Endodermal cell (in vitro differentiated cells): Measurements from ENCODE around the gene ZFYVE28. TPM values are rescaled to one million over a fixed set of nuclear protein-coding genes. Genes with fewer than 3 reads are reported as not detected.

Source experiments
- DNase-seq: peaks from one replicate; pipeline ENCODE4 v3.0.0-alpha.2; 2017
- H3K27ac ChIP-seq: 2 replicates; pipeline ENCODE4 v1.5.1; 2013; ENCODE audit warnings: mild to moderate bottlenecking, low read depth, low read length, moderate library complexity
- H3K27me3 ChIP-seq: 2 replicates; pipeline ENCODE4 v1.6.1; 2013; ENCODE audit warnings: mild to moderate bottlenecking, low read length, moderate library complexity; ENCODE audit not compliant: insufficient read depth, control insufficient read depth, poor library complexity, severe bottlenecking
- H3K36me3 ChIP-seq: 2 replicates; pipeline ENCODE4 v1.7.0; 2013; ENCODE audit warnings: mild to moderate bottlenecking, low read length, moderate library complexity; ENCODE audit not compliant: control insufficient read depth, insufficient read depth
- H3K4me1 ChIP-seq: one replicate; pipeline ENCODE4 v1.7.0; 2013; ENCODE audit warnings: low read length; ENCODE audit not compliant: control insufficient read depth, insufficient read depth
- H3K4me3 ChIP-seq: 2 replicates; pipeline ENCODE4 v1.5.1; 2013; ENCODE audit warnings: mild to moderate bottlenecking, low read length, moderate library complexity
- H3K9ac ChIP-seq: 2 replicates; pipeline ENCODE4 v1.6.1; 2013; ENCODE audit warnings: mild to moderate bottlenecking, low read length, moderate library complexity; ENCODE audit not compliant: poor library complexity, severe bottlenecking; ENCODE audit errors: extremely low read depth
- H3K9me3 ChIP-seq: 2 replicates; pipeline ENCODE4 v1.6.1; 2013; ENCODE audit warnings: mild to moderate bottlenecking, low read length, moderate library complexity; ENCODE audit not compliant: control insufficient read depth
- H3K27ac Mint-ChIP-seq: 2 replicates; pipeline ENCODE4 v1.8.0; 2020; ENCODE audit warnings: mixed read lengths
- H3K27me3 Mint-ChIP-seq: 2 replicates; pipeline ENCODE4 v1.8.0; 2021; ENCODE audit warnings: mild to moderate bottlenecking, mixed read lengths; ENCODE audit not compliant: insufficient read depth
- H3K36me3 Mint-ChIP-seq: 2 replicates; pipeline ENCODE4 v1.8.0; 2020; ENCODE audit warnings: low read depth, mixed read lengths
- H3K4me1 Mint-ChIP-seq: 2 replicates; pipeline ENCODE4 v1.8.0; 2020; ENCODE audit warnings: mixed read lengths
- H3K4me3 Mint-ChIP-seq: 2 replicates; pipeline ENCODE4 v1.8.0; 2020; ENCODE audit warnings: mild to moderate bottlenecking, moderate library complexity, mixed read lengths
- H3K9me3 Mint-ChIP-seq: 2 replicates; pipeline ENCODE4 v1.8.0; 2020; ENCODE audit warnings: mild to moderate bottlenecking, mixed read lengths
- WGBS, 2 experiments: methylation state at CpG; one replicate each; pipeline versions ENCODE4 v1.1.5 to v1.1.7; 2013; ENCODE audit warnings: missing lambda C conversion rate in 2 of 2, mixed read lengths in 1 of 2; ENCODE audit not compliant: insufficient coverage in 1 of 2, insufficient read length in 1 of 2; 5-methylcytosine and 5-hydroxymethylcytosine counted together
- total RNA-seq, 2 donors: library from RNA; stranded (reverse); fragmentation: NEBNext Ultra II Directional in 1 of 2; extraction: Animal tissue kit (Norgen Biotek cat#: 25700) in 1 of 2; gene quantifications; 2 replicates in 1 of 2; 3 replicates in 1 of 2; pipeline ENCODE4 v1.2.1, GENCODE V29; 2021
- TF ChIP-seq, protein P1 (sequence below): fragments of 200-600 bp; sonication (generic); conservative IDR thresholded peaks from 2 replicates; pipeline ENCODE4 v1.5.0; 2021; ENCODE audit warnings: antibody characterized with exemption, mild to moderate bottlenecking

Gene ZFYVE28
- total RNA-seq, 2 donors from 2014 or later = 0.73 to 1.6 TPM

DNA sequence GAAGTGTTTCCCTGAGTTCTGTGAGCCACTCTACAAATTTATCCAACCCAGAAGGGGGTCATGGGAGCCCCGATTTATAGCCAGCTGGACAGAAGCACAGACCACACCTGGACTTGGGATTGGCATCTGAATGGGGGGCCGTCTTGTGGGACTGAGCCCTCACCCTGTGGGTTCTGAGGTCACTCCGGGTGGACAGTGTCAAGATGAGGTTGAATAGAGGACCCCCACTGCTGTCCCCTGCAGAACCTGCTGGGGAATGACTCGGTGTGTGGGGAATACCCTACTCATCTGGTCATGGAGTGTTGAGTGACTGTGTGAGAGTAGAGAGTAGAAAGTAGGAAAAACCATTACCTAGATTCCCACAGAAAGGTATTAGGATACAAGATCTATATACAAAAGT, 67.5 kb downstream of the ZFYVE28 start:
- Histone ChIP-seq H3K9ac (no peak overlapping the region), H3K4me1 (no peaks in the 10 kb centered on the region), H3K27ac (no peak overlapping the region), H3K27me3 (no peaks in the 10 kb centered on the region), H3K4me3 (no peak overlapping the region), H3K36me3 (no peaks in the 10 kb centered on the region), H3K9me3 (no peaks in the 10 kb centered on the region)
- Mint-ChIP-seq H3K9me3 (no peaks in the 10 kb centered on the region), H3K4me1 (no peaks in the 10 kb centered on the region), H3K27ac (no peak overlapping the region), H3K27me3 (no peaks in the 10 kb centered on the region), H3K36me3 (no peaks in the 10 kb centered on the region), H3K4me3 (no peak overlapping the region)
- TF ChIP-seq, protein P1, sequence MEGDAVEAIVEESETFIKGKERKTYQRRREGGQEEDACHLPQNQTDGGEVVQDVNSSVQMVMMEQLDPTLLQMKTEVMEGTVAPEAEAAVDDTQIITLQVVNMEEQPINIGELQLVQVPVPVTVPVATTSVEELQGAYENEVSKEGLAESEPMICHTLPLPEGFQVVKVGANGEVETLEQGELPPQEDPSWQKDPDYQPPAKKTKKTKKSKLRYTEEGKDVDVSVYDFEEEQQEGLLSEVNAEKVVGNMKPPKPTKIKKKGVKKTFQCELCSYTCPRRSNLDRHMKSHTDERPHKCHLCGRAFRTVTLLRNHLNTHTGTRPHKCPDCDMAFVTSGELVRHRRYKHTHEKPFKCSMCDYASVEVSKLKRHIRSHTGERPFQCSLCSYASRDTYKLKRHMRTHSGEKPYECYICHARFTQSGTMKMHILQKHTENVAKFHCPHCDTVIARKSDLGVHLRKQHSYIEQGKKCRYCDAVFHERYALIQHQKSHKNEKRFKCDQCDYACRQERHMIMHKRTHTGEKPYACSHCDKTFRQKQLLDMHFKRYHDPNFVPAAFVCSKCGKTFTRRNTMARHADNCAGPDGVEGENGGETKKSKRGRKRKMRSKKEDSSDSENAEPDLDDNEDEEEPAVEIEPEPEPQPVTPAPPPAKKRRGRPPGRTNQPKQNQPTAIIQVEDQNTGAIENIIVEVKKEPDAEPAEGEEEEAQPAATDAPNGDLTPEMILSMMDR = no peak
- DNase-seq = peak; percentile 8
- WGBS, 2 experiments = 85 to 89% methylated on average over 3 to 4 of the region's 4 CpGs

DNA sequence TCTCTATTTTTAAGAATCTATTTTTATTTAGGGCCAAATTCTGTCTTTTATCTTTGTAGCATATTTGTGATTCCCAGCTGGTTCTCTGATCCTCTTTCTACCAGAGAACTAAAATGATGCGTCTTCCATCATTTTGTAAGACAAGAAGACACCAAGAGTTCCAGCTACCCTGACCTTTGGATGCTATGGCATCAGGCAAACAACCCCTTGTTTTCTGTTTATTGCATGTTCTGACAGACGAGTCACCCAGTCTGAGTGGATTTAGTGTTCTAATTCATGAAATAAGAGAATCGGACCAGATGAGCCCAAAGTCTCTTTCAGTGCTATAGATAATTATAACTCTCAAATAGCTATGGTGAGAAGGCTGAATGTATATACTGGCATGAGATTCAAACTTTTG, 69.7 kb downstream of the ZFYVE28 start:
- Histone ChIP-seq H3K4me1 (no peaks in the 10 kb centered on the region), H3K4me3 (no peak overlapping the region), H3K27me3 (no peaks in the 10 kb centered on the region), H3K9me3 (no peaks in the 10 kb centered on the region), H3K9ac (no peak overlapping the region), H3K27ac (no peak overlapping the region), H3K36me3 (no peaks in the 10 kb centered on the region)
- H3K4me1 Mint-ChIP-seq = no peaks in the 10 kb centered on the region
- no peak overlapping the region for H3K4me3 Mint-ChIP-seq
- DNase-seq = no peak
- H3K27ac Mint-ChIP-seq = no peak overlapping the region
- no peaks in the 10 kb centered on the region for H3K27me3 Mint-ChIP-seq
- TF ChIP-seq, protein P1 = no peak
- H3K36me3 Mint-ChIP-seq = no peaks in the 10 kb centered on the region
- no peaks in the 10 kb centered on the region for H3K9me3 Mint-ChIP-seq
- WGBS, 2 experiments = 91 to 94% methylated on average over 3 of the region's 3 CpGs

DNA sequence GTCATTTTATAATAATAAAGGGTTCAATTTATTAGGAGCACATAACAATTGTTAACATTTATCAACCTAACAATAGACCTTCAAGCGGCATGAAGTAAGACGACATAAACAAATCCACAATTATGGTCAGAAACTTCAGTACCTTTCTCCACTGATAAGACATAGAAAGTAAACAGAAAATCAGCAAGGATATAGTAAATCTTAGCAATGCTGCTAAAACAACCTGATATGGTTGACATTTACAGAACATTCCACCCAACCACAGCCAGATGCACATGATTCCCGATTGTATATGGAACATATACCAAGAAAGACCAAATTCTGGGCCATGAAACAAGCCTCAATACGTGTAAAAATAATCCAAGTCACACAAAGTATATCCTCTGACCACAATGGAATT, 71.3 kb downstream of the ZFYVE28 start:
- H3K4me1 ChIP-seq = no peaks in the 10 kb centered on the region
- Mint-ChIP-seq H3K27me3 (no peaks in the 10 kb centered on the region), H3K9me3 (no peaks in the 10 kb centered on the region), H3K36me3 (no peaks in the 10 kb centered on the region), H3K4me3 (no peak overlapping the region), H3K4me1 (no peaks in the 10 kb centered on the region), H3K27ac (no peak overlapping the region)
- no peak overlapping the region for H3K9ac ChIP-seq
- TF ChIP-seq, protein P1 = no peak
- DNase-seq = no peak
- 81 to 100% methylated on average over 3 to 4 of the region's 4 CpGs for WGBS, 2 experiments
- H3K9me3 ChIP-seq = no peaks in the 10 kb centered on the region
- no peaks in the 10 kb centered on the region for H3K27me3 ChIP-seq
- no peak overlapping the region for H3K27ac ChIP-seq
- H3K36me3 ChIP-seq = no peaks in the 10 kb centered on the region
- H3K4me3 ChIP-seq = no peak overlapping the region
